Measurements from ENCODE around the gene MMUT.
"Not testable (repeated sequence)": the region's sequence is repeated elsewhere in the genome, so short reads cannot be mapped to it uniquely, and the experiment has no call there.

The MMUT gene

DNA sequence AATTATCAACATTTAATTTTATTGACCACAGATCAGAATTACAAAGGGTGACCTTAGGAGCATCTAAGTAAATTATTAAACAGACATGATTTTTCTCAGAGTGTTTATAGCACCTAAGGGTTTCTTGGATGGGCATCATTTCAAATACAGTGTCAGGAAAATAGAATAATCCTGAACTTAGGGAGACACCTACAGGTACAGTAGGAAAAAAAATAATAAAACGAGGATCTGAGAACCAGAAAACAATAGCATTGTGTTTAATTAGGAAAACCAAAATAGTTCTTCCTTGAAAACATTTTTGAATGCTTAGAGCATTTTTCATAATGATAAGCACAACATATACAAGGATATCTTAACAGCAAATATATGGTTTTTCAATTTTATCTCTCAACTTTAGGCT lies 39.2 kb downstream of the MMUT start:
- DNase-seq (ENCODE audit: low read depth in 2 of 2), result no peak

DNA sequence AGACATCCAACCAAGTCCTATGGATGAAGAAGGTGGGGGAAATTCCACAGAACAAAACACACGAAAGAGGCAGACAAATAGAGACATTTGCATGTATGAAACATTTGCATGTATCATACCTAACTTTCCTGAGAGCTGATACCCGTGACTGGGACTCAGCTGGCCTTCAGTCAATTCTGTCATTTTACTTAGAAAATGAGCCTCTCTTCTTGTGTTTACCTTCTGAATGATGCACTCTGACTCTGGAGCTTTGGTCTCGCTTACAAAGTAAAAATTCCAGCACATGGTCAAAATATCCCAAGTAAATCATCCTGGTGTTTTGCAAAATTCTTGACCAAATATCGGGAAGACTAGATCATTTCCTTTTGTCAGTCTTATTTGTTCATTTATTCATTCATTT lies 46.9 kb downstream of the MMUT start:
- no peak for DNase-seq (ENCODE audit: low read depth in 2 of 2)

DNA sequence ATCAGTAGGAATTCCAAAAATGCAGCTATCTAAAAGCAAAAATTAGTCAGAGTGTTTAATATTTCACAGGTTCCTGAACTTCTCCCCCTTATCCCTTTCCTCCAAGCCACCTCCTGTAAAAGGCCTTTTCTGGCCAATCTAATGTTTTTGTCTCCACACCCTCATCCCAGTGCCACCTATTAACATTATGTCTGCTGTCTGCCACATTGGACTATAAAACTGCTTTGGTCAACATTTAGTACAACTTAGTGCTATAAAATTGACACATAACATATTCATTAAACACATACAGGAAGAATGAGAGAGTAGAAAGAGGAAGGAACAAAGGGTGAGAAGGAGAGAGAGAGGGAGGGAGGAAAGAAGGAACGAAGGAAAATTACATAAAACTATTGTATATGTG lies 47.7 kb downstream of the MMUT start:
- no peak for DNase-seq (ENCODE audit: low read depth in 2 of 2)

DNA sequence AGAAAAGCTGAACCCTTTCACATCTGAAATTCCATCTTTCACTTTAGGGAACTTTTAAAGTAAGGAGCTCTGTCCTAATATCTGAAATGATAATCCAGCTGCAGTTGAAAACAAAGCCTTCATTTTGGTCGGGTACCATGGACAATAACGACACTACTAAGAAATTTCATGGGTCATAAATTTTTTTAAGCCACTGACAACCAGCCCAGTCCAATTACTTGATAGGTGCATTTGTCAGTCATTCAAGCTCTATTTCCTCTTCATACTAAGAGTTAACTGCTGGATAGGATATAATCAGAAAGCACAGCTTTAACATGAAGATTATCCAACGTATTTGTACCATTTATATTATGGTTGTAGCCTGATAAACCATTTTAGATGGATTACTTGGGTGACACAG lies 52.5 kb downstream of the MMUT start:
- no peak for DNase-seq (ENCODE audit: low read depth in 2 of 2)

DNA sequence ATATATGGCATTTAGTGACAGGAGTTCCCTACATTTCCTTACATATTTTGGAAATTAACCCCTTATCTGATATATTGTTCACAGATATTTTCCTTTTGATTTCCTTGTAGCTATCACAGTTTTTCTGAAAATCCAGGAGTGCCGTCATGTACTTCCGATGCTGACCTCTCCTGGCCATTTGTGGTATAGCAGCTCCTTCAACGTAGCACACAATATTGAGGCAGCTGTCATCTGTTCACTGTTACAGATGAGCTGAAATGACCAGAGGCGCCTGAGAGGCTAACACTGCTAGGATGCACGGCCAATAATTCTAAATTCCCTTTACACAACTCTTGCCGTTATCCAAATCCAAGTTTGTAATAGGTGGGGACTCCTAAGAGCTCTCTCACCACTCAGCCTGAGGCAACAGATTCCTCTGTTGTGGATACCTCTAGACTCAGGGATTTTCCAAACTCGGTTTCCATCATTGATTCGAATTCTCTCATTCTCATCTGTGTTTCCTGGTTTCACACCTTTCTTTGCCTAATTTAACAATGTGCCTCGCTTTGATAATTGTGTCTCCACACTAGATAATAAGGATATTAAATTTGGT lies 53.0 kb downstream of the MMUT start:
- peak; percentile 15 to 52 for DNase-seq (ENCODE audit: low read depth in 2 of 2)

DNA sequence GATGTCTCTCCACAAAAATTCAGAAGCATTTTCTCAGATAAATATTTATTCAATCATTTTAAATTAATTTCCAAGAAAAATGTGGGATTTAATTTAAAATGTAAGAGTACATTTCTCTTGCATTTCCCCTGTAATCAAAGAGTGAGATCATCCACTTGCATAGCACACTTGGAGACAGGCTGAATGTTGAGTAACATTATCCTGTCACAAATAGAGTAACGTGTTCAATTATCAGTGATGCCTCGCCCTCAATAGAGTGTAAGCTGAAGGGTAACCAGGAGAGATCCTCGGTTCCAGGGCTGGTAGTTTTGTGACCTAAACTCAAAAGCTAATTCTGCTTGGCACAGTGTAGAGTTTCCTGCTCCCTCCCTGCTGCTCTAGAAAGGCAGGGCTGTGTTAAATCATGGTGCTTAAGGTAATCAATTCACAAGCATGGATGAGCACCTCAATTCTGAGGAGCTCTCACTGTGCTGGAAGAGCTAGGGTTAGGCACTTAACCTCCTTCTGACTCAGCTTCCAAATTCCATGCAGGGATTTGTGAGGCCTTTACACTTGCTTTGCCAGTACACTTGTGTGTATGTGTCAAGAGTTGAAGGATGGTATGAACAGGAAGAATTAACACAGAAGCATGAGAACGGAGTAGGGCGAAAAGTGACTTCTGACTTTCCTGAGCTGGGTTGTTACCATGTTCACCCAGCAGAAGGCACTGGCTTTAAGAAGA lies 56.6 kb downstream of the MMUT start:
- no peak for DNase-seq (ENCODE audit: low read depth in 2 of 2)

DNA sequence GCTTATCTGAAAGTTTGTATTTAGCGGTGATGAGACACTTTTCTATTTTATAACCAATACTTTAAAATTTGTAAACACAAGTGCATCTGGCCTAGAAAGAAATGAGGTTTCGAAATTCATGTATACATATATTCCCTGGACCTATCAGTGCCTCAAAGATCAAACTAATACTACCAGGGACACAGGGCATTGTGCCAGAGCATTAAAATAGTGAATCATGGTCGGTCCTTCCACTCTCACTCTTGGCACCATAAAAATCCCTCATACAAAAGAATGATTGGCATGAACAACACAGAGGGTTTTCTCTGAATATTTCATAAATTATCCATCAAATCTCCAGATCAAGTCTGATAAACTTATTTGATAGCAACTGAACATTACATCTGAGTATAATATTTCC lies 62.0 kb downstream of the MMUT start:
- no peak for DNase-seq (ENCODE audit: low read depth in 2 of 2)

DNA sequence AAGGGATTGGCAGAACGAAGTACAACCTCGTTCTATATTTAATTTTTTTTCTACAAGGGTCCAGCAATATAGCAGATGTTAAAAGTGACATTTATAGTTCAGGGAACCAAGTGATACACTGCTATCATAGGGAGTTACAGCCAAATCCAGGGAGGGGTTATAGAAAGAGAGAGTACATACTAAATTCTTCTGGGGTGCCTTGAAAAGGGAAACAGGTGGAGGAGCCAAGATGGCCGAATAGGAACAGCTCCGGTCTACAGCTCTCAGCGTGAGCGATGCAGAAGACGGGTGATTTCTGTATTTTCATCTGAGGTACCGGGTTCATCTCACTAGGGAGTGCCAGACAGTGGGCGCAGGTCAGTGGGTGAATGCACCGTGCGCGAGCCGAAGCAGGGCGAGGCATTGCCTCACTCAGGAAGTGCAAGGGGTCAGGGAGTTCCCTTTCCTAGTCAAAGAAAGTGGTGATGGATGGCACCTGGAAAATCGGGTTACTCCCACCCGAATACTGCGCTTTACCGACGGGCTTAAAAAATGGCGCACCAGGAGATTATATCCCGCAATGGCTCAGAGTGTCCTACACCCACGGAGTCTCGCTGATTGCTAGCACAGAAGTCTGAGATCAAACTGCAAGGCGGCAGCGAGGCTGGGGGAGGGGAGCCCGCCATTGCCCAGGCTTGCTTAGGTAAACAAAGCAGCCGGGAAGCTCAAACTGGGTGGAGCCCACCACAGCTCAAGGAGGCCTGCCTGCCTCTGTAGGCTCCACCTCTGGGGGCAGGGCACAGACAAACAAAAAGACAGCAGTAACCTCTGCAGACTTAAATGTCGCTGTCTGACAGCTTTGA lies 76.2 kb downstream of the MMUT start:
- not testable (repeated sequence) for DNase-seq (ENCODE audit: low read depth in 2 of 2)

DNA sequence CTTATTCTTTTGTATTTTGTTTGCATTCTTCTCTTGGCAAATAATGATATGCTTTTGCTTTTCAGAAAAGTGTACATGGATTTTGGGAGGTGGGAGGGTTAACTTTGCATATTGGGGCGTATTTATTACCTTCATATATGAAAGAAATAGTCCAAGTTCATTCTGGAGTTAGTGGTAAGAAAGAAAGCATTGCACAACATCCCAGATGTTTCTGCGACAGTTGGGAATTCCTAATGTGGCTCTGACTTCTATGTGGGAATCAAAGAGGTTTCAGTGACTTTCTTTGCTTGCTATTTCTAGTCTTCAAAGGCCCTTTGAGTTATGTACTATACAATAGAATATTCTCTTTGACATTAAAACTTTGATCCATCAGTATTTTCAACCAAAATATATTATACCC lies 78.1 kb downstream of the MMUT start:
- DNase-seq (ENCODE audit: low read depth in 2 of 2), result no peak

Data from stimulated activated CD8-positive, alpha-beta memory T cell treated with anti-CD3 and anti-CD28 coated beads, Interleukin-2, amount 100 ng/mL, for 48 hours (primary cell).